Left colon (tissue), 2 donors: ENCODE results near the gene USP5. TPM values are rescaled to one million over a fixed set of nuclear protein-coding genes. Genes with fewer than 3 reads are reported as not detected.

Experiments
- total RNA-seq, 2 donors: library from RNA; stranded (reverse); fragmentation: NEBNext Ultra II Directional; extraction: Animal tissue kit (Norgen Biotek cat#: 25700); gene quantifications; one replicate each; pipeline ENCODE4 v1.2.1, GENCODE V29; 2021
- donor health status: DM: no; HTN: no; CAD: no.
- donor health status: DM: yes; HTN: yes; CAD: no.

The USP5 gene
- total RNA-seq, 2 donors from 2014 or later, result 68.5 to 81.4 TPM

Other genes starting within 250 kb of the USP5 start
- gene CHD4, start 244.8 kb upstream of the USP5 start, total RNA-seq, result 100 to 1,000 TPM; 142 to 157 TPM
- gene LPAR5, start 216.2 kb upstream of the USP5 start, total RNA-seq, result 10 to 100 TPM; 25.6 to 26.7 TPM
- gene ACRBP, start 204.7 kb upstream of the USP5 start, total RNA-seq, result 1 to 10 TPM; 2.9 to 3.4 TPM
- 10 to 100 TPM; 23.6 to 38.9 TPM for gene ING4, start 189.0 kb upstream of the USP5 start, total RNA-seq
- 10 to 100 TPM; 47.8 to 51.4 TPM for gene ZNF384, start 162.8 kb upstream of the USP5 start, total RNA-seq
- gene PIANP, start 151.3 kb upstream of the USP5 start, total RNA-seq, result under 1 TPM; 0.52 to 0.67 TPM
- 10 to 100 TPM; 37.2 to 40.8 TPM for gene COPS7A, start 128.1 kb upstream of the USP5 start, total RNA-seq
- 100 to 1,000 TPM; 167 to 180 TPM for gene MLF2, start 99.0 kb upstream of the USP5 start, total RNA-seq
- gene PTMS, start 85.8 kb upstream of the USP5 start, total RNA-seq, result 100 to 1,000 TPM in 1 of 2 donors, 10 to 100 TPM in 1; 89.6 to 123 TPM
- 1 to 10 TPM in 1 of 2 donors, under 1 TPM in 1; 0.89 to 1.6 TPM for gene LAG3, start 79.6 kb upstream of the USP5 start, total RNA-seq
- gene CD4, start 62.6 kb upstream of the USP5 start, total RNA-seq, result 10 to 100 TPM in 1 of 2 donors, 1 to 10 TPM in 1; 4.3 to 18.1 TPM
- gene GPR162, start 30.3 kb upstream of the USP5 start, total RNA-seq, result 1 to 10 TPM; 1.3 to 4.3 TPM
- 1 to 10 TPM; 4.3 to 6.3 TPM for gene P3H3, start 23.7 kb upstream of the USP5 start, total RNA-seq
- 1 to 10 TPM; 1.1 to 1.5 TPM for gene GNB3, start 11.2 kb upstream of the USP5 start, total RNA-seq
- gene CDCA3, start 864 bp upstream of the USP5 start, total RNA-seq, result 10 to 100 TPM in 1 of 2 donors, 1 to 10 TPM in 1; 4.4 to 10.5 TPM
- 100 to 1,000 TPM; 702 to 720 TPM for gene TPI1, start 15.4 kb downstream of the USP5 start, total RNA-seq
- 10 to 100 TPM; 11.7 to 11.8 TPM for gene SPSB2, start 21.2 kb downstream of the USP5 start, total RNA-seq
- 1 to 10 TPM; 2.9 to 4.3 TPM for gene LRRC23, start 52.7 kb downstream of the USP5 start, total RNA-seq
- gene ENO2, start 62.4 kb downstream of the USP5 start, total RNA-seq, result 10 to 100 TPM in 1 of 2 donors, 1 to 10 TPM in 1; 3.1 to 10.9 TPM
- 10 to 100 TPM; 64.6 to 78.9 TPM for gene ATN1, start 75.8 kb downstream of the USP5 start, total RNA-seq
- not detected for gene RNU7-1, start 91.7 kb downstream of the USP5 start, total RNA-seq
- gene C12orf57, start 91.9 kb downstream of the USP5 start, total RNA-seq, result 100 to 1,000 TPM; 151 to 168 TPM
- 10 to 100 TPM; 40.0 to 43.9 TPM for gene PTPN6, start 99.2 kb downstream of the USP5 start, total RNA-seq
- 100 to 1,000 TPM; 202 to 249 TPM for gene PHB2, start 118.5 kb downstream of the USP5 start, total RNA-seq
- 10 to 100 TPM; 31.6 to 34.1 TPM for gene EMG1, start 118.8 kb downstream of the USP5 start, total RNA-seq
- gene LPCAT3, start 166.3 kb downstream of the USP5 start, total RNA-seq, result 10 to 100 TPM; 87.1 to 87.9 TPM
- gene C1S, start 208.6 kb downstream of the USP5 start, total RNA-seq, result 100 to 1,000 TPM in 1 of 2 donors, 10 to 100 TPM in 1; 54.9 to 109 TPM
- gene C1R, start 240.3 kb downstream of the USP5 start, total RNA-seq, result 100 to 1,000 TPM in 1 of 2 donors, 10 to 100 TPM in 1; 63.1 to 129 TPM